ENCODE measurements around the gene LNPEP. TPM values are rescaled to one million over a fixed set of nuclear protein-coding genes. Genes with fewer than 3 reads are reported as not detected.

The LNPEP gene
- total and polyA plus RNA-seq, 2 of the 13 experiments (the other 11 are each of a cell fraction or from before 2014, with no cell fraction given) = 8.0 to 16.9 TPM

GRCh38 chr5:96935559-96936430 lies at the start of gene LNPEP (continued):
- TF ChIP-seq MXD3 (CRISPR knock-in tag; IDR thresholded peaks at IDR 0.05) (no peak; the same call in 1 of the 2 replicates), HDAC6 (IDR thresholded peaks at IDR 0.05; ENCODE audit: low read depth, low read length) (no peak), RELA (CRISPR knock-in tag; IDR thresholded peaks at IDR 0.05) (0 out of 2 replicates have a peak, but pooled peaks have one; percentile 49), BHLHE40 (IDR thresholded peaks at IDR 0.05; ENCODE audit: low read length) (no peak), AKAP8 (CRISPR knock-in tag; IDR thresholded peaks at IDR 0.05) (no peak; the same call in 1 of the 2 replicates), ZNF138 (CRISPR knock-in tag; IDR thresholded peaks at IDR 0.05; ENCODE audit: low read depth) (no peak), YY1 (IDR thresholded peaks at IDR 0.05; ENCODE audit: insufficient read depth, insufficient replicate concordance, low read depth, low read length) (peak; percentile 86), MAZ (IDR thresholded peaks at IDR 0.05; ENCODE audit: borderline replicate concordance, low read depth, low read length) (peak; percentile 86; the same call in 1 of the 2 replicates), MAZ (CRISPR knock-in tag; IDR thresholded peaks at IDR 0.05; ENCODE audit: low read depth) (peak; percentile 85; the same call in 1 of the 2 replicates), MAFG (CRISPR knock-in tag; IDR thresholded peaks at IDR 0.05) (no peak), CSRNP1 (CRISPR knock-in tag; IDR thresholded peaks at IDR 0.05) (peak; percentile 92; the same call in 1 of the 2 replicates), TBX3 (IDR thresholded peaks at IDR 0.05; ENCODE audit: borderline replicate concordance) (peak; percentile 67; the same call in 1 of the 2 replicates), UBTF (CRISPR knock-in tag; IDR thresholded peaks at IDR 0.05) (peak; percentile 80), ZNF12 (CRISPR knock-in tag; IDR thresholded peaks at IDR 0.05) (peak; percentile 75; the same call in 1 of the 2 replicates), ZNF431 (CRISPR knock-in tag; IDR thresholded peaks at IDR 0.05; ENCODE audit: borderline replicate concordance, low read depth) (peak; percentile 62; the same call in 1 of the 2 replicates), BATF2 (CRISPR knock-in tag; IDR thresholded peaks at IDR 0.05) (no peak), RERE (CRISPR knock-in tag; IDR thresholded peaks at IDR 0.05; ENCODE audit: low read depth) (no peak; the same call in 1 of the 2 replicates)

Data from HepG2 (cell line).